Cardiac fibroblast (primary cell): ENCODE data around the gene ATP9B.

Experiments
- DNase-seq, 2 donors: peaks; one replicate each; pipeline versions ENCODE4 v3.0.0 to v3.0.0-alpha.2; 2010; ENCODE audit warnings: low read depth in 2 of 2
- H3K4me3 ChIP-seq, 2 donors: replicated peaks in 1 of 2; 1 replicate in 1 of 2; 2 replicates in 1 of 2; pipeline ENCODE4 v1.5.1; 2011; ENCODE audit warnings: low read depth in 2 of 2, low read length in 2 of 2, mild to moderate bottlenecking in 2 of 2, moderate library complexity in 1 of 2
- TF ChIP-seq, protein P1 (sequence below): IDR thresholded peaks from one replicate; pipeline ENCODE4 v1.5.1; 2011; ENCODE audit warnings: low read depth, mild to moderate bottlenecking, low read length, inconsistent platforms

Gene ATP9B

DNA sequence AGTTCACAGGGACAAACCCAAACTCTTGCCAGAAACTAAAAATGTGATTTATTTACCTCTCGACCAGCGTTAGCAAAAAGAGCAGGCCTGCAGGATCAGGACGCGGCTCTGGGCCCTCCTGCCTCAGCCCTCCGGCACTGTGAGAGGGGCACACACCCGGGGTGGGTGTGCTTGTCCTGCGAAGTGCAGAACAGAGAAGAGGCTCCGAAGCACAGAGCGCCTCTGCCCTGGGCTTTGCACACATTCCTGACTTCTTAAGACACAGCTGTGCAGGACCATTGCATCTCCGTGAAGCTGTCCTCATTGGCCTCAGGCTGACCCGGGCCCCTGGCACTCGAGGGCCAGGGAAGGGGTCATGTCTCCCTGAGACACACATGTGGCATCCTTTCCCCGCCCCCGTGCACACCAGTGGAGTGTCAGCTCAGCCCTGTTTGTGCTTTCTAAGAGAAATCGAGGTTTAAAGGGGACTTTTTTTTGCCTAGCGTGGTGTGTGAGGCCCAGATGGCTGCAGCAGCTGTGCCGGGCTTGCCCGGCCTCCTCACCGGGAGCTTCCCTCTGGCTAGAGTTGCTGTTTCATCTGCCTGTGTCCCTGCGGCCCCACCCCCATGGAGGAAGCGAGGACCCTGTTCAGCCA, 316.6 kb downstream of the ATP9B start:
- no peak overlapping the region for H3K4me3 ChIP-seq
- DNase-seq: no peak
- TF ChIP-seq, protein P1, sequence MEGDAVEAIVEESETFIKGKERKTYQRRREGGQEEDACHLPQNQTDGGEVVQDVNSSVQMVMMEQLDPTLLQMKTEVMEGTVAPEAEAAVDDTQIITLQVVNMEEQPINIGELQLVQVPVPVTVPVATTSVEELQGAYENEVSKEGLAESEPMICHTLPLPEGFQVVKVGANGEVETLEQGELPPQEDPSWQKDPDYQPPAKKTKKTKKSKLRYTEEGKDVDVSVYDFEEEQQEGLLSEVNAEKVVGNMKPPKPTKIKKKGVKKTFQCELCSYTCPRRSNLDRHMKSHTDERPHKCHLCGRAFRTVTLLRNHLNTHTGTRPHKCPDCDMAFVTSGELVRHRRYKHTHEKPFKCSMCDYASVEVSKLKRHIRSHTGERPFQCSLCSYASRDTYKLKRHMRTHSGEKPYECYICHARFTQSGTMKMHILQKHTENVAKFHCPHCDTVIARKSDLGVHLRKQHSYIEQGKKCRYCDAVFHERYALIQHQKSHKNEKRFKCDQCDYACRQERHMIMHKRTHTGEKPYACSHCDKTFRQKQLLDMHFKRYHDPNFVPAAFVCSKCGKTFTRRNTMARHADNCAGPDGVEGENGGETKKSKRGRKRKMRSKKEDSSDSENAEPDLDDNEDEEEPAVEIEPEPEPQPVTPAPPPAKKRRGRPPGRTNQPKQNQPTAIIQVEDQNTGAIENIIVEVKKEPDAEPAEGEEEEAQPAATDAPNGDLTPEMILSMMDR: no peak

DNA sequence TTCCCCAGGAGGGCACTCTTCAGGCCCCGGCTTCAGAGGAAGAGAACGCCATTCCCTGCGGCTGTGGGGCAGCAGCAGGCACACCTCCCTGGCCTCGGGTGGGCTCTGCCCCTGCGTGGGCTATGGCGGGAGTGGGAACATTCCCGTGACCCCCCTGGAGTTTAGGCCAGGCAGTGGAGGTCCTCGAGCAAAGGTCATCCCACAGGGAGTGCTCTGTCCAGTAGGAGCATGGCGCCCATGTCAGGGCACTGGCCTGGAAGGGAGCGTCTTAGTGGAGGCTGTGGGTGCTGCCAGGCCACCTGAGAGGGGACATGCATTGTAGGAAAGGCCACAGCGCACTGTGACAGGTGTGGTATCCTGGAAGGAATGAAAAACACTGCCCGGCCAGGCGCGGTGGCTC, 317.4 kb downstream of the ATP9B start:
- TF ChIP-seq, protein P1: no peak
- DNase-seq: no peak
- H3K4me3 ChIP-seq: no peak overlapping the region

DNA sequence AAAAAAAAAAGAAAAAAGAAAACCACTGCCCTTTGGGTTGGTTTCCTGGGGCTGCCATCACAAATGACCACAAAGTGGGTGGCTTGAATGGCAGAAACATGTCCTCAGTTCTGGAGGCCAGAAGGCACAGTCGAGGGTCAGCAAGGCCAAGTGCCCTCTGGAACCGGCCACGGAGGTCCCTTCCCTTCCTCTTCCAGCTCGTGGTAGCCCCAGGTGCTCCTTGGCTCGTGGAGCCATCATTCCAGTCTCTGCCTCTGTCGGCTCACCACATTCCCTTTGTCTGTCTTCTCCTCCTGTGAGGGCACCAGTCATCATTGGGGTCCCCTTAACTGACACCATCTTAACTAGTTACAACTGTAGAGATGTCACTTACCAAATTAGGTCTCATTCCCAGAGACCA, 318.0 kb downstream of the ATP9B start:
- H3K4me3 ChIP-seq: no peak overlapping the region
- DNase-seq: no peak
- TF ChIP-seq, protein P1: no peak

DNA sequence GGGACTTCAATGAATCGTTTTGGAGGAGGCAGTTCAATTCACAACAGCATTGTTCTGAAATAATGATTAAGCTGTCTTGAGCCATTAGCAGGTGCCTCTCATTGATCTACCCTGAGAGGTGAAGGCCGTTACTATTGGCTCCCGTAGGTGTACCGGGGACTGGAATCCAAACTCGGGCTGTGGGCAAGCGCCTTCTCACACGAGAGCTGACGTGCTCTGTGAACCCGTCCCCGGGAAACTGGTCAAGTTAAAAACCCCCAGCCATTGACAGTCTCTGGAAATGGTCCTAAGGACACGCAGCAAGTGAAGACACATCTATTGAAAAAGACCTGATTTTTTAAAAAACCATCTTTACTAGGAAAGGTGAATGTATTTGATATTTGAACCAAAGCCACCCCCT, 318.4 kb downstream of the ATP9B start:
- DNase-seq: no peak
- TF ChIP-seq, protein P1: no peak
- no peak overlapping the region for H3K4me3 ChIP-seq

DNA sequence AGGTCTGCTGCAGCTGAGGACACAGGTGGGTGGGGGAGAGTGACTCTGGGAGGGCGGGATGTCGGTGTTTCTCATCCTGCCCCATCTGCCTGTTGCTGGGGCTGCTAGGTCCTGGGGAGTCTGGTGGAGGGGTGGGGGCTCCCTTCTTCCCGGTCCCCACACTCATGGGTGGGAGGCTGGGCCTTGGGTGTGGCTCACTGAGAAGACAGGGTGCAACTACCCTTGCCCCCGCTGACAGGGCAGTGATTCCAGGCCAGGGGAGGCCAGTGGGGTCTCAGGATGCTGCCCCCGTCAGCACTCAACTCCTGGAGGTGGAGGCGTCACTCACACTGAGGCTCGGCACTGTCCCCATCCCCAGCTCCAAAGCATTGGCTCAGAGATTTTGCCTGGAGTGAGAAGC, 318.8 kb downstream of the ATP9B start:
- TF ChIP-seq, protein P1: no peak
- no peak for DNase-seq
- H3K4me3 ChIP-seq: no peak overlapping the region

DNA sequence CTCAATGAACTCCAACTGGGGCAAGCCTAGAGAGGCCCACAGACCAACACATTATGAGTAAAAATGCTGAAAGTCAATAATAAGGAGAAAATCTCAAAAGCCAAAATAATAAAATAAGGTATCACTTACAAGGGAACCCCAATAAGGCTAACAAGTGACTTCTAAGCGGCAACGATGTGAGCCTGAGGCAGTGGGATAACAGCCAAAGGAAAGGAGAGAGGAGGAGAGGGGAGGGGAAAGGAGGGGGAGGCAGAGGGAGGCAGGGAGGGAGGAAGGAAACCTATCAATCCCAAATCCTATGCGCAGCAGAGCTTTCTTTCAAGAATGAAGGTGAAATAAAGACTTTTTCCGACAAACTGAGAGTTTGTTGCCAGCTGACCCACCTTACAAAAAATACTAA, 320.5 kb downstream of the ATP9B start:
- no peak for DNase-seq
- TF ChIP-seq, protein P1: no peak

DNA sequence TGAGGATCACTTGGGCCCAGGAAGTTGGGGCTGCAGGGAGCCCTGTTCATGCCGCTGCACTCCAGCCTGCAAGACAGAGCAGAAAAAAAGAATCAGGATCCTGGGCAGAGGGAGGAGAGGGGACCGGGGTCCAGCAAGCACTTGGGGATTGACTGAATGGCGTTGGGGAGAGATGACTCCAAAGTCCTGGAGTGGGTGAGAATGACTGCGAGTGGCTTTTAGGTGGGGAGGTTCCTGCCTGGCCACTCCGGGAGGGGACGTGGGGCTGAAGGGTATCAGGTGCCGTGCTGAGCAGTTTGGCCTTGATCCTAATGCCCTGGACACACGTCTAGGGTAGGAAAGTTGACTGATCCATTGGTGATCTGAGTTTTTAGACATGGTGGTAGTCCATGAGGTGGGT, 323.0 kb downstream of the ATP9B start:
- TF ChIP-seq, protein P1: no peak
- no peak overlapping the region for H3K4me3 ChIP-seq
- DNase-seq: no peak

More for the DNA sequence above, 320.5 kb downstream of the ATP9B start:
- H3K4me3 ChIP-seq: no peak overlapping the region
